GM18907 (cell line): ENCODE measurements around the gene DISP2.

ENCODE experiments used
- ATAC-seq: cut with Tn5 transposase; IDR thresholded peaks from one replicate; pipeline ENCODE4 v1.9.1; 2021; ENCODE audit warnings: mild to moderate bottlenecking, moderate library complexity; ENCODE audit not compliant: unreplicated experiment

DISP2 gene

DNA sequence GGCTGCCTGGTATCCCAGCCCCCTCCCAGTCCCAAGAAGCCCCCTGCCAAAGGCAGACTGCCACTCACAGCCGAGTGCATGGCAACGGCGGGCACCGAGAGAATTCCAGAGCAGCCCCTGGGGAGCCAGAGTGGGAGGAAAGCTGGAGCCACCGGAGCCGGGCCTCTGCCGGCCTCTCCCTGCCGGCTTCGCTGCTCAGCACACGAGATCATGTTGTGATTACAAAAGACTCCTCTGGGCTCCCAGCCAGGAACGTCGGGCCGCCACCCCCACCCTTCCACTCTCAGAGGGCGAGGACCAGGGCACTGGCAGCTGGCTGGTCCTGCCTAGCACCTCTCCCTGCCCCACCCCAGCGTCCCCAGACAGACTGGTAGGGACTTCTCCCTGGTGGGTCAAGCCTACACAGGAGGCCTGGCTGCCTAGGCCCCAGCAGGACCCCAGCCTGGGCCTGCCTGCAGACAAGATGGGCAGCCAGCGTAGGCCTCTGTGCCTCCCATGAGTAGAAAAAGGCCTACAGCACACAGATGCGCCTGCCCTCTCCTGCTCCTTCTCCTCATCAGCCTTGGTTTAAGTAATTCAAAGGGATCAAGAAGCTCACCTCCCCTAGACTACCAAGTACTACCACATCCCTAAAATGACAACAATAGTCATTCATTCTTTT, 17.1 kb upstream of the DISP2 start, which contains the start of gene CCDC9B:
Gene CCDC9B (minus strand): TSS at position 200 of the 661 bp plus-strand sequence. CDS start 120 bp downstream, at position 80.
- no peak for ATAC-seq

DNA sequence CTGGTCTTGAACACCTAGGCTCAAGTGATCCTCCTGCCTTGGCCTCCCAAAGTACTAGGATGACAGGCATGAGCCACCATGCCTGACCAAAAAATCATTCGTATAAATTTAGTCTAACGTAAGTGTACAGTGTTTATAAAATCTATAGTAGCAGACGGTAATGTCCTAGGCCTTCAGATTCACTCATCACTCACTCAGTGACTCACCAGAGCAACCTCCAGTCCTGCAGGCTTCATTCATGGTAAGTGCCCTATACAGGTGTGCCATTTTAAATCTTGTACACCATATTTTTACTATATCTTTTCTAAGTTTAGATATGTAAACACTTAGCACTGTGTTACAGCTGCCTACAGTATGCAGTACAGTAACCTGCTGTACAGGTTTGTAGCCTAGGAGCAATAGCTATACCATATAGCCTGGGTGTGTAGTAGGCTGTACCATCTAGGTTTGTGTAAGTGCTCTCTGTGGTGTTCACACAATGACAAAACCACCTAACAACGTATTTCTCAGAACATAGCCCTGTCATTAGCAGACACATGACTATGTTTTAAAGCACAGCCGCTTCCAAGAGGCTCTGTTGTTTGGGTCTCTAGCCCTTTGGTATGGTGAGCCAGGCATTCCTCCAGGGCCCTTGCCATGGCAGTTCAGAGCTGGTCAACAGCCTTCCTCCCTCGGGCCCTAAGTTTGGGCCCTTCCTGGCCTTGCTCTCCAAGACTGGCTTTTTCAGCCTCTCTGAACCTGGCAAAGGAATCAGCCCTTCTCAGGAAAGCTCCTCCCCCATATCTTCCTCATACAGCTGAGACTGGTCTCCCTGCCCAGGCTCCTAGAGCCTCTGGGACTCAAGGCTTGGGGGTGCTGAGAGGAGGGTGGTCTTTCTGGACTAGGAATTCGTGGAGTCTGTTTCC, 15.4 kb upstream of the DISP2 start:
- no peak for ATAC-seq

DNA sequence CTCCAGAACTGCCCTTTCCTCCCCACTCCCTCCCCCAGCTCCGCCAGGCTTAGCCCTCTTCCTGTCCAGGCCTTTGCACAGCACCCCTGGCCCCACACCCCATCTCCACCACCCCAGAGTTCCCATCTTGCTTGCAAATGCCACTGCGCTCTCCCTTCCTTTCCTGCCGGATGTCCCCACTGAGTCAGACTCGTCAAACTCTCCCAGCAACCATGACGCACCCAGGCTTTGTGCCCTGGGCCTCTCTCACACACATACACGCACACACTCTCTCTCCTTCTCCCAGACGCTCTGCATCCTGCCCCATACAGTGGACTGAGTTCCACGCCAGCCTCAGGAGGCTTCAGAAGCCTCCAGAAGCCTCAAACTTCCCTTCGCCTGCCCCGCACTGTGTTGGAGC, 14.5 kb upstream of the DISP2 start:
- ATAC-seq: no peak

DNA sequence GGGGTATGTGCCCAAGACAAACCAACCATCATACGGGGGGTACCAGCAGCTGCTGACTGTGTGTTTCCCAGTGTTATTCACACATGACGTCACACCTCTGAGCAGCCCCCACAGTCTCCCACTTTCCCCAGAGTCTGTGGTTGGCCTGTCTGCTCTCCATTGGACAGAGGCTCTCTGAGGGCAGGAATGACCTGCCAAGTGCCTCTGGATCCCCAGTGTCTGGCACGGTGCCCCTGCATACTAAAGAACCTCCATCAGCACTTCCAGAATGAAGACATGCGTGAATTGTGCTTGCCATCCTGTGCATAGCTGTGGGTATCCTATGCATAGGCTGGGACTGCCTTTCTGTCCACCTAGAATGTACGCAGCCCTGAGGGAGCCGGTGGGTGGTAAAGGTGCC, 13.8 kb upstream of the DISP2 start:
- ATAC-seq: no peak

DNA sequence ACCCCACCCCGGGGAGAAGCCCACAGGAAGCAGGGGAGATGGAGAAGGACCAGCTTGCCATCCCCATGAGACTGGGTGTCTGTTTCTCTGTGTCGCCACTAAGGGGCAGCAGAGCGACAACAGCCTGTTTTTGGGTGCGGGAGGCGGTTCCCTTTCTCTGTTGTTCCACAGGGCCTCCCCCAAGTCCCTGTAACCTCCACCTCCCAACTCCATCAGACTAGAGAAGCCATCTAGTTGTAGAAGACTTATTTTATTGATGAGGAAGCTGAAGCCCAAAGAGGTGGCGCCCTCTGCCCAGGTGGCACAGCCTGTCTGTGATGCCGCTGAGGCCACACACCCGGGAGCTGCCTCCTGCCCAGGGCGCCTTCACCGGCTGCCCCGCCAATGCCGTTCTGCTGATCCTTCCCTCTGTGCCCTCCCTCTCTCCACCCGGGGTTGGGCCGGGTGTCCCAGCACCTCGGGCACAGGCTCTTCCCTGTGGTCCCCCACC, 13.3 kb upstream of the DISP2 start:
- peak; percentile 43 for ATAC-seq

DNA sequence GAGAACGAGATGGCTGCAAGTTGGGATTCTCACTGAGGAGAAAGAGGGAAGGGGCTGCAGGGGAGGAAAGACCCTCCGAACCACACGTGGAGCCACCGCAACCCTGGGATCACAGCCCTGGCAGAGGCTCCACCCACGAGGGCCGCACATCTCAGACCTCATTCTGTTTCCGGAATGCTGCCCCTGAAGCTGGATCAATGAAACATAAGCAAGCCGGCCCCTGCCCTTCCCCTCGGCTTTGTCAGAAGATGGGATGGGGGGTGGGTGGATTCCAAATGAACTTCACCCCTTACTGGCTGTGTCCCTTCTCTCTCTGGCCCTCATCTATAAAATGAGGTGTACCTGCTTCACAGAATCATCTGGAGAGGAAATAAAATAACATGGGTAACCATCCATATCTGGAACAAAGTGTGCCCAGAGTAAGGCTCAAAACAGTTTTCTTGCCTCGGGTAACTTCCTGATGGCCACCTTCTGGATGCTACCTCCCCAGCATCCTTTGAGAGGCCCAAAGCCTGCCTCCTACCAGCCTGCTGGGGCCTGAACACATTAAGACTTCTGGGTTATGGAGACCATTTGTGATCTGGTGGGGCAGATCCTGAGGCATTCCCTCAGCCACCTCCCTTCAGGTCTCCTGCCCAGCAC, 12.7 kb upstream of the DISP2 start:
- ATAC-seq: no peak

DNA sequence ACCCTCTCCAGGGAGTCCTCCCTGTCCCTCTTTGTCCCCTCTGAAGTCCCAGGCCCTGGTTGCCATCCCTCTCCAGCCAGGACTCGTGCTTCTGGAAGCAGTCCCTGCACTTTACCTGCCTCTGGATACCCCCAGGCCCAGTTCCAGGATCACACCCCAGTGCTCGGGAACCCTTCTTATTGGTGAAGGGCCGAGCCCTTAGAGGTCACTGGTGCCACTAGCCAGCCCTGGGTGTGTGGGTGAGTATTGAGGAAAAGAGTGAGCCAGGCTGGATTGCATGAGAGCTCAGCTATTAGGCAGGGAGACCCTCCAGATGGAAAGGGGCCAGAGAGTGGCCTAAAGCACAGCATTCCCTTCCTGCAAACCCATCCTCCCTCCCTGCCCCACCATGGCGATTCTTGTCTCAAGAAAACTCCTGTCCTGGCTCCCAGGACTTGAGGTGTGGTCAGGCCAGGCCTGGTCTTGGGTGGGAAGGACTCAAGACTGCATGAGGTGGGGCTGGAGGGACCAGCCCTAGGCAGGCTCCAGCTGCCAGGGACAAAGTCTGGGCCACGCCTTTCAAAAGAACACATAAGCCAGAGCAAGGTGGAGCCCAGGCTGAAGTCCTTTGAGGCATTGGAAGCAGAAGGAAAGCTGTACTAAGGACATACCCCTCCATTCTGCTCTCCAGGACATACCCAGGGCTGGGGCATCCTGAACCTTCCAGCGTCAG, 12.0 kb upstream of the DISP2 start:
- no peak for ATAC-seq

DNA sequence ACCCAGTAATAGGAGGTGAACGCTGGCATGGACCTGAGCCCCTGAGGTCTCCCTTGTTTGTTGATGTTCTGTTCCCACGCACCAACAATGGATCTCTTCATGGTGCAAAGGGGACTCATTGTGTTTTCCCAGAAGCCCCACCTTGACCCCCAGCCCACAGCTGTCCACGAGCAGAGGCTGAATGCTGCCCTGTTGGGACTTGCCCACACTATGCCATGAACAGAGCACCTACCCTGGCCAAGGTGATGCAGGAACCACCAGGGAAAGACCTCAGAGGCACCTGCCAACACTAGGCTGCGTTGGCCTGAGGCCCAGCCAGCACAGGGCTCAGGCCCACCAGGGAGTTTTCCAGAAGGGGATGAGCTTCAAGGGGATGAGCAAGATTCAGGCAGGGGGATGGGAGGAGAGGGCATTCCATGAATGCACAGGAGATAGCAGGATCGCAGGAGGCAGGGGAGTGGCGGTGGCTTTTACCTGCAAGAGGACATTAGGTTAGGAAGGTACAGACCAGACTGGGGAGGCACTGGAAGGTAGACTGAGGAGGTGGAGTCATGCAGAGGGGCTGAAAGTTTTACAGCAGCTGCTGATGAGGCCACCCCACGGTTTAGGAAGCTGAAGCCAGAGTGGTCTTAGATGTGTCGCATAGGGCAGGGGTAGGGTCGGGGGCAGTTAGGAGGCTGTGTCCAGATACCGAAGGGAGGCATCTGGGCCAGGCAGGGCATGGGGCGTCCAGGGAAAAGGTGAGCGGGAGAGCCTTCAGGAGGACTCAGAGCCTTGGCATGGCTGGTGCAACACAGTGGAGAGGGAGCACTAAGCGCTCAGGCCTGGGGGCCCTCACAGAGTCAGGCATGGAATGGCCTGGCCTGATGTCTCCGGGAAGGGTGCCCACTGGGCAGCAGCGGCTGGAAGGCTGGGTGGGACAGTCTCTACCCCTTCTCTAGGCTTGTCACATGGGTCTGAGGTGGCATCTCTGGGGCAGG, 11.2 kb upstream of the DISP2 start:
- no peak for ATAC-seq

DNA sequence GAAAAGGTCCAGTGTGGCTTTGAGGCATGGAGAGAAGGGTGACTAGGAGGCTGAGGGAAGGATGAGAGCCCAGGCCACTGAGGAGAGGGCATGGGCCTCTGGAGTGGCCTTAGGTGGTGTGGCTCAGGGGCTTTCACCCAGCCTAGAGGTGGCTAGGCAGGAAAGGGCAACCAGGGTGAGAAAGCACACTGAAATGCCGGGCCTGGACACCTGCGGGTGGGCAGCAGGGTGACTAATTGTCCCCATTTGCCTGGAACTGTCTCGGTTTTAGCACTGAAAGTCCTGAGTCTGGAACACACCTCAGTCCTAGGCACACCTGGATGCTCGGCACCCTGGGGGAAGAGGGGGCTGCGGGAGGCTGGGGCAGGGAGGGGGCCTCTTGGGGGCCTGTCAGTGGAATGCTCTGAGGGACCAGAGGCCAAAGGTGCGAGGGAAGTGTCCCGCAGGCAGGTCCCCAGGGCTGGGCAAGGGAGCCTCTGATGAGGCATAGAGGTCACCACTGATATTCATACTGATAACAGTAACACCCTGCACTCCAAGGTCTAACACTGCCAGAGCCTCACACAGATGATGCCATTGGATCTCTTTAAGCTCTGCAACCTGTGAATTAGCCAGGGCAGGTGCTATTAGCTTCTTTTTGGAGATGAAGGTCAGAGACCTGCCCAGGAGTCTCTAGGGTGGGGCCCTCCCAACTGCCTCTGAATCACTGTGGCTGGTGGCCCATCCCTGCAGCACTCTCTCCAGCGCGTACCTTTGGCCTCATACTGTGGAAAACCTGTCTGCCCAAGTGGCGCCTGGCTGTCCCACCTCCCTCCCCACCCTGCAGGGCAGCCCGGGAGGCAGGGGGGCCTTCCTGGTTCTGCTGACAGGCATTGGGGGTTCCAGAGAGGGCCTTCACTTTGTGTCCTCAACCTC, 10.2 kb upstream of the DISP2 start:
- ATAC-seq: no peak

DNA sequence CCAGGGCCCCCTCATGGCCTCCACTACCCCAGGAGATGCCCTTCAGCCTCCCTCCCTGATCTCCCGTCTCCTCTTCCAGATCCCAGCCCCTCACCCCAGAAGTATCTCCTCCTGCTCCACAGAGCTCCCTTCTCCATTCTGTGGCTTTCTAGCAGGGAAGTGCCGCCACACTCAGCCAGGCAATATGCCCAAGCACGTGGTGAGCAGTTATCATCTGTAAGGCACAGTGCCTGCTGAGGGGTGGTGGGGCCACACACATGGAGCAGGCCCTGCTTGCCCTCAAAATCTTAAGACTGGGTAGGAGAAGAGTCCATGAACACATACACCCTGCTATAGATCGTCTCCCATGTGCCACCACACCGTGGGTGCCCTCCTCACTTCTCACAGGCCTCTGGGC, 9.5 kb upstream of the DISP2 start:
- no peak for ATAC-seq

DNA sequence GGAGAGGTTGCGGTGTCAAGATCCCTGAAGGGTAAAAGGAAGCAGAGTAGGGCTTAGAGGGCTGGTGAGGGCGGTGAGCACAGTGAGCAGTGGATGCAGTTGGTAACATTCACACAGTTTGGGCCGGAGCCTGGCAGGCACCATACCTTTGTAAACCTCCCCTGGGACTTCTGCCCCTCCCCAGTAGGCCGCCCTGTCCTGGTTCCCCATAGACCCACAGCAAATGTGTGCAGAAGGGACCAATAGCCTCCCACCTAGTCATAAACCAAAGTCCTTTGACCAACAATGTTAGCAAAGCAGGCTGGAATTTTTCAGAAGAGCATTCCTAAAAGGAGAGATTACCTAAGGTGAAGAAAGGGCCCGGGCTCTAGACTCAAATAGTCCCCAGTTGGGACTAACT, 8.9 kb upstream of the DISP2 start:
- no peak for ATAC-seq

DNA sequence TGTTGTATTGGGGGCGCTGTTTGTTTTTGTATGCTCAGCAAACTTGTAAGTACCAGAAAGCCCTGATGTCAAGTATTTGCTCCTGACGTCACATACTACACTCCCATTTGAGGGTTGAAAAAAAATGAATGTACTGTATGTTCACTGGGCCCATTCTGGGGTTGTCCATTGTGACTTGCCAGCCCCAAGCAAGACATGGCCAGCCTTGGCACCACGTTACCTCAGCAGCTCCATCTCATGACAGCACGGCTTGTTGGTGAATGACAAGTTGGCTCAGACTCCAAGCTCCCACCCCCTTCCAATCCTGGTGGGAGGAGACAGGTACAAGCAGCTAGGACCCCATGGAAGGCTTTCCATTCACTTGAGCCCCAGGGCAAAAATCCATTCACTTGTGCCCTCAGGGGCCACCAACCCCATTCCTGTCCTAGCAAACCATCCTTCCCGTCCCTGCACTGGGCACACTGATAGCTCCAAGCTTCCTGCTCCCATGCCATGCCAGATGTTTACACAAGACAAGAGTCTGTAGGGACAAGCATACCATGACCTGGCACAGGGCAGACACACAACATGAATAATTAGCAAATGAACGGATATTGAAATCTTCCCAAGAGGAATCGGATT, 5.6 kb upstream of the DISP2 start:
- no peak for ATAC-seq

DNA sequence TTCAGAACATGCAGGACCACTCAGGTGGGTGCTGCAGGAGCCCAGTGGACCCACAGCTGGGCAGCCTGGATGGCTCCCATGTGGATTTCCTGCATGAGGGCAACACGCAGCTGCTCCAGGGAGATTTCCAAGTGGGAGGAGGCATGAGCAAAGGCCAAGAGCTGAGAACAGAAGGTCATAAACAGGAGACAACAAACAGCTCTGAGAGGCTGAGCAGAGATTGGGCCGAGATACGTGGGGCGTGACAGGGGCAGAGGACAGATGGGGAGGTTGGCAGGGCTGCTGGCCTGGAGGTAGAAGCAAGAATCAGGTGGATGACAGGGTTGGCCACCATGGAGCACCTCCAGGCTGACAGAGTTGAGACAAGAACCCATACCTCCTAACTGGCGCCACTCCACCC, 4.3 kb upstream of the DISP2 start:
- ATAC-seq: no peak

DNA sequence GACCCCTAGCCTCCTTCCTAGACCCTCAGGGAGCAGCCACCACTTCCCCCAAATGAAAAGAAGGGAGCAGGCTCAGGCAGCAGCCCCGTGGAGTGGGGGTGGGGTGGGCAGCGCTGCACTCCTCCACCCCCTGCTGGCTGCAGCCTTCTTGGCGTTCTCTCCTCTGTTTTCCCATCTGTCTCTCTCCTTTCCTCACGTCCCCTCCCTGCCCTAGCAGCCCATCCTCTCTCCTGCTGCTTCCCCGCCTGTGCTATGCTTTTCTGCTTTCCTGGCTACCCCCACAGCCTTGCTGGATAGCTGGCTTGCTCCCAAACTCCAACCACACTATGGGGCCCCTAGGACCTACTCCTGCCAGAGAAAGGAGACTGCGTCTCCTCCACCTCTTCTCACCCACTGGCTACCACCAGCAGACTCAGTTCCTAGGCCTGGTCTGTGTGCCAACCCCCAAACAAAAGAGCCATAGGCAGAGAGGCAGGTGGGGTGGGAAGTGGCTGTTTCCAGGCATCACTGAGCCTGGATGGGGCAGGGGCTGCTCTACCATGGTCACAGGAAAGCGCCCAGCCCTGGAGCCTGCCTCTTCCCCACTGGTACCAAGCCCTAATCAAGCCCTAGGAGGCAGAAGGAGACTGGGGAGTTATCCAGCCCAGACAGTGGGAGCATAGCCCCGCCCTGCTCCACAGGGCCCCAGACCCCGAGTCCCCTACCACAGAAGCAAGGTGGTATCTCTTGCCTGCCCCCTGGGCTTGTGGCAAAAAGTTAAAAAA, 3.4 kb upstream of the DISP2 start:
- no peak for ATAC-seq

DNA sequence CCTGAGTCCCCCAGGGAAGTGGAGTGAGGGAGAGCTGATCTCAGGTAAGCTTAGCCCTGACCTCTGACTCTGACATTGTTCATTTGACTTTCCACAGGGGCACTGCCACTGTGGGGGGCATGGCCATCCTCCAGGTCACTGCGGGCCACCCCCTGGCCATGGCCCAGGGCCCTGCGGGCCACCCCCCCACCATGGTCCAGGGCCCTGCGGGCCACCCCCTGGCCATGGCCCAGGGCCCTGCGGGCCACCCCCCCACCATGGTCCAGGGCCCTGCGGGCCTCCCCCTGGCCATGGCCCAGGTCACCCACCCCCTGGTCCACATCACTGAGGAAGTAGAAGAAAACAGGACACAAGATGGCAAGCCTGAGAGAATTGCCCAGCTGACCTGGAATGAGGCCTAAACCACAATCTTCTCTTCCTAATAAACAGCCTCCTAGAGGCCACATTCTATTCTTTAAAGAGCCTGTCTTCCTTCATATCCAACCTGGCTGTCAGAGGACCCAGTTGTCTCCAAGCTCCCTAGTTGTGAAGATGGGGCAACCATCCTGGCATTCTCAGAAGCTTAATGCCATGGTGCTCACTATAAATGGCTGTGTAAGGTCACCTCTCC, 1.9 kb upstream of the DISP2 start:
- ATAC-seq: no peak

DNA sequence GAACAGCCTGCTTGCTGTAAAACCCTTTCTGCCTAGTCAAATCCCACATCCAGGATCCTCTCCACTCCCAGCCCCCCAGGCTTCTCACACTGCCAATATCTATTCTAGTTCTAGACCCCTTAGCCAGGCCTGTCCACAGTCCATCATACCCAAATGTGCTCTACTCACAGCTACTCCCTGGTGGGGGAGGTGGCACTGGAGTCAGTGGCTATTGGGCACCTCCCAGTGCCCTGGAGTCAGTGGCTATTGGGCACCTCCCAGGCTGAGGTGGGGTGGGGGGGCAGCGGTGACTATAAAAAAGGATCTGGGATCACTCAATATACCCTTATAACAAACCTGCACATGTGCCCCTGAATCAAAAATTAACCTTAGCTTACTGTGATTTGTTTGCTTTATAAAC, 773 bp upstream of the DISP2 start:
- ATAC-seq: no peak
